NOMO-1 treated with dmso at 0.1 percent for 144 hours (cell line): ENCODE data around the gene CKAP5.
"Not testable (repeated sequence)": the region's sequence is repeated elsewhere in the genome, so short reads cannot be mapped to it uniquely, and the experiment has no call there.

ENCODE experiments used
- DNase-seq: peaks from one replicate; lab custom pipeline; 2025; ENCODE audit not compliant: unreplicated experiment; lab: John Stamatoyannopoulos, UW

The CKAP5 gene

GRCh38 chr11:46727952-46728658, 118.0 kb downstream of the CKAP5 start:
- DNase-seq, result no peak

GRCh38 chr11:46726206-46726862, 119.7 kb downstream of the CKAP5 start:
- no peak for DNase-seq

- no peak for DNase-seq
These were observed 120.5 kb downstream of the CKAP5 start for GRCh38 chr11:46725338-46726205.

- no peak for DNase-seq
These were observed 122.0 kb downstream of the CKAP5 start for GRCh38 chr11:46724088-46724487.

- DNase-seq, result no peak
These were observed 122.8 kb downstream of the CKAP5 start for GRCh38 chr11:46723359-46723680.

- no peak for DNase-seq
These were observed 123.3 kb downstream of the CKAP5 start for GRCh38 chr11:46722566-46723358.

GRCh38 chr11:46721286-46721685, 124.8 kb downstream of the CKAP5 start:
- no peak for DNase-seq

- no peak for DNase-seq
These were observed 126.4 kb downstream of the CKAP5 start for GRCh38 chr11:46719543-46720218.

GRCh38 chr11:46719048-46719542, 127.0 kb downstream of the CKAP5 start, which contains the start of gene F2:
Gene F2 (plus strand): TSS chr11:46719213. CDS start chr11:46719236, 23 bp downstream.
- DNase-seq, result no peak

- DNase-seq, result no peak
These were observed 127.7 kb downstream of the CKAP5 start for GRCh38 chr11:46718155-46719019.

GRCh38 chr11:46717825-46718154, 128.3 kb downstream of the CKAP5 start:
- DNase-seq, result not testable (repeated sequence)

- no peak for DNase-seq
These were observed 133.1 kb downstream of the CKAP5 start for GRCh38 chr11:46712874-46713576.

GRCh38 chr11:46711303-46711702, 134.8 kb downstream of the CKAP5 start:
- DNase-seq, result no peak

- no peak for DNase-seq
These were observed 135.2 kb downstream of the CKAP5 start for GRCh38 chr11:46710821-46711269.

GRCh38 chr11:46709351-46709750, 136.7 kb downstream of the CKAP5 start:
- not testable (repeated sequence) for DNase-seq

- no peak for DNase-seq
These were observed 139.2 kb downstream of the CKAP5 start for GRCh38 chr11:46706886-46707285.

GRCh38 chr11:46705070-46705688, 140.9 kb downstream of the CKAP5 start:
- DNase-seq, result no peak

GRCh38 chr11:46701078-46701654, 144.9 kb downstream of the CKAP5 start:
- no peak for DNase-seq
